ENCODE results near the gene RGS12.

RGS12 gene

GRCh38 chr4:3310301-3311094 is 17.7 kb downstream of the RGS12 start:
- no peak for DNase-seq (ENCODE audit: low read depth in 2 of 2)

GRCh38 chr4:3311095-3311372 is 18.2 kb downstream of the RGS12 start:
- no peak for DNase-seq (ENCODE audit: low read depth in 2 of 2)

GRCh38 chr4:3311489-3312171 is 18.8 kb downstream of the RGS12 start:
- no peak for DNase-seq (ENCODE audit: low read depth in 2 of 2)

- no peak for DNase-seq (ENCODE audit: low read depth in 2 of 2)
Measured at GRCh38 chr4:3312362-3312761, 19.5 kb downstream of the RGS12 start.

GRCh38 chr4:3313139-3313538 is 20.3 kb downstream of the RGS12 start:
- DNase-seq (ENCODE audit: low read depth in 2 of 2): no peak

- no peak for DNase-seq (ENCODE audit: low read depth in 2 of 2)
Measured at GRCh38 chr4:3313556-3314228, 20.9 kb downstream of the RGS12 start.

GRCh38 chr4:3314706-3315260 is 22.0 kb downstream of the RGS12 start:
- no peak for DNase-seq (ENCODE audit: low read depth in 2 of 2)

- no peak for DNase-seq (ENCODE audit: low read depth in 2 of 2)
Measured at GRCh38 chr4:3315566-3315965, 22.7 kb downstream of the RGS12 start.

GRCh38 chr4:3316146-3316545 is 23.3 kb downstream of the RGS12 start:
- DNase-seq (ENCODE audit: low read depth in 2 of 2): no peak

GRCh38 chr4:3317011-3317655 is 24.3 kb downstream of the RGS12 start:
- DNase-seq (ENCODE audit: low read depth in 2 of 2): no peak

- no peak for DNase-seq (ENCODE audit: low read depth in 2 of 2)
Measured at GRCh38 chr4:3317656-3318211, 24.9 kb downstream of the RGS12 start.

GRCh38 chr4:3318561-3319021 is 25.8 kb downstream of the RGS12 start:
- no peak for DNase-seq (ENCODE audit: low read depth in 2 of 2)

- DNase-seq (ENCODE audit: low read depth in 2 of 2): no peak
Measured at GRCh38 chr4:3320361-3321023, 27.7 kb downstream of the RGS12 start.

- DNase-seq (ENCODE audit: low read depth in 2 of 2): no peak
Measured at GRCh38 chr4:3321295-3321889, 28.6 kb downstream of the RGS12 start.

- no peak for DNase-seq (ENCODE audit: low read depth in 2 of 2)
Measured at GRCh38 chr4:3322059-3322550, 29.3 kb downstream of the RGS12 start.

GRCh38 chr4:3323071-3323481 is 30.3 kb downstream of the RGS12 start:
- DNase-seq (ENCODE audit: low read depth in 2 of 2): no peak

GRCh38 chr4:3324093-3324815 is 31.4 kb downstream of the RGS12 start:
- no peak for DNase-seq (ENCODE audit: low read depth in 2 of 2)

- DNase-seq (ENCODE audit: low read depth in 2 of 2): no peak
Measured at GRCh38 chr4:3328814-3329663, 36.2 kb downstream of the RGS12 start.

GRCh38 chr4:3329887-3330286 is 37.1 kb downstream of the RGS12 start:
- DNase-seq (ENCODE audit: low read depth in 2 of 2): no peak
